Activated B cell treated with CpG ODN at 0.5 μM for 24 hours (primary cell): ENCODE results near the gene GTF2A1. TPM values are rescaled to one million over a fixed set of nuclear protein-coding genes. Genes with fewer than 3 reads are reported as not detected.

Experiments used
- ATAC-seq: fragments of 200-7000 bp; cut with Tn5 transposase; one replicate; pipeline ENCODE4 v1.10.0; 2021; ENCODE audit warnings: low read depth, mild to moderate bottlenecking, moderate library complexity
- CTCF ChIA-PET: fragments of 350-600 bp; sonication (Branson Sonifier 250); formaldehyde crosslinking; loops from one replicate; lab custom pipeline; 2021; ENCODE audit warnings: antibody characterized with exemption; lab: Charles Lee
- POLR2A ChIA-PET: fragments of 350-600 bp; sonication (Branson Sonifier 250); formaldehyde crosslinking; loops from one replicate; lab custom pipeline; 2021; ENCODE audit warnings: antibody characterized with exemption; lab: Charles Lee
- DNase-seq: peaks from one replicate; pipeline ENCODE4 v3.0.0; 2022
- H3K27ac Mint-ChIP-seq: one replicate; pipeline ENCODE4 v1.8.0; 2020; ENCODE audit warnings: mixed read lengths
- H3K27me3 Mint-ChIP-seq: one replicate; pipeline ENCODE4 v1.8.0; 2021; ENCODE audit warnings: mixed read lengths
- H3K36me3 Mint-ChIP-seq: one replicate; pipeline ENCODE4 v1.8.0; 2021; ENCODE audit warnings: low read depth, mixed read lengths
- H3K4me1 Mint-ChIP-seq: one replicate; pipeline ENCODE4 v1.8.0; 2021; ENCODE audit warnings: mixed read lengths
- H3K4me3 Mint-ChIP-seq: one replicate; pipeline ENCODE4 v1.8.0; 2020; ENCODE audit warnings: mild to moderate bottlenecking, mixed read lengths
- H3K9me3 Mint-ChIP-seq: one replicate; pipeline ENCODE4 v1.8.0; 2020; ENCODE audit warnings: mixed read lengths
- CTCF ChIP-seq: fragments of 200-600 bp; IDR thresholded peaks from one replicate; pipeline ENCODE4 v1.8.0; 2022; ENCODE audit warnings: antibody characterized with exemption, mild to moderate bottlenecking
- intact Hi-C: fragments of 100-400 bp; cut with micrococcal nuclease; formaldehyde crosslinking; loops from one replicate; pipeline ENCODE4 v1.15.1; 2024
- total RNA-seq: library from RNA; stranded (reverse); gene quantifications from 2 replicates; pipeline ENCODE4 v1.2.3, GENCODE V29; 2022

GTF2A1 gene
- total RNA-seq, 1 donor from 2014 or later: 38.5 TPM

- no peak for DNase-seq
- Mint-ChIP-seq H3K9me3 (peaks cover 2% of the 10 kb centered on the region), H3K4me1 (peaks cover 6% of the 10 kb centered on the region), H3K27ac (peak overlapping the region; percentile 4), H3K36me3 (no peaks in the 10 kb centered on the region), H3K27me3 (no peaks in the 10 kb centered on the region), H3K4me3 (no peak overlapping the region)
- no peak for TF ChIP-seq CTCF
- POLR2A ChIA-PET: no interaction called here
- intact Hi-C loops: no loop called here
- CTCF ChIA-PET: interaction anchor here (1.7 kb wide), 1 partner anchor 166 kb away, joined by 6 read pairs; no protein-coding TSS in a partner anchor
- ATAC-seq: peak; percentile 28
Measured at GRCh38 chr14:81162941-81163340, 57.8 kb downstream of the GTF2A1 start.

GRCh38 chr14:81161749-81162148 lies 59.0 kb downstream of the GTF2A1 start:
- Mint-ChIP-seq H3K27ac (no peak overlapping the region), H3K9me3 (peaks cover 2% of the 10 kb centered on the region), H3K27me3 (no peaks in the 10 kb centered on the region), H3K4me1 (peaks cover 6% of the 10 kb centered on the region), H3K4me3 (no peak overlapping the region), H3K36me3 (no peaks in the 10 kb centered on the region)
- POLR2A ChIA-PET: no interaction called here
- DNase-seq: no peak
- ATAC-seq: no peak
- CTCF ChIA-PET: interaction anchor here (0.9 kb wide), 1 partner anchor 8 kb away, joined by 4 read pairs; no protein-coding TSS in a partner anchor
- no peak for TF ChIP-seq CTCF
- intact Hi-C loops: no loop called here

- H3K27me3 Mint-ChIP-seq: no peaks in the 10 kb centered on the region
- H3K4me3 Mint-ChIP-seq: no peak overlapping the region
- no peak overlapping the region for H3K27ac Mint-ChIP-seq
- intact Hi-C loops: no loop called here
- no peak for TF ChIP-seq CTCF
- DNase-seq (no peak), ATAC-seq (no peak)
- H3K4me1 Mint-ChIP-seq: peaks cover 6% of the 10 kb centered on the region
- peaks cover 2% of the 10 kb centered on the region for H3K9me3 Mint-ChIP-seq
- no peaks in the 10 kb centered on the region for H3K36me3 Mint-ChIP-seq
- CTCF ChIA-PET: no interaction called here
- POLR2A ChIA-PET: no interaction called here
Measured at GRCh38 chr14:81161088-81161487, 59.7 kb downstream of the GTF2A1 start.

- intact Hi-C loops: no loop called here
- ATAC-seq (no peak), DNase-seq (no peak)
- Mint-ChIP-seq H3K4me3 (no peak overlapping the region), H3K9me3 (no peaks in the 10 kb centered on the region), H3K27ac (no peak overlapping the region), H3K36me3 (no peaks in the 10 kb centered on the region), H3K4me1 (no peaks in the 10 kb centered on the region), H3K27me3 (no peaks in the 10 kb centered on the region)
- CTCF ChIA-PET: no interaction called here
- POLR2A ChIA-PET: no interaction called here
- TF ChIP-seq CTCF: no peak
Measured at GRCh38 chr14:81157431-81157830, 63.3 kb downstream of the GTF2A1 start.

GRCh38 chr14:81153187-81153586 lies 67.6 kb downstream of the GTF2A1 start:
- DNase-seq (no peak), ATAC-seq (no peak)
- POLR2A ChIA-PET: no interaction called here
- Mint-ChIP-seq H3K36me3 (no peaks in the 10 kb centered on the region), H3K4me3 (no peak overlapping the region), H3K27ac (no peak overlapping the region), H3K27me3 (no peaks in the 10 kb centered on the region), H3K9me3 (peaks cover 4% of the 10 kb centered on the region), H3K4me1 (no peaks in the 10 kb centered on the region)
- no peak for TF ChIP-seq CTCF
- CTCF ChIA-PET: no interaction called here
- intact Hi-C loops: no loop called here
